Activated CD8-positive, alpha-beta memory T cell treated with anti-CD3 and anti-CD28 coated beads, Interleukin-2, amount 50 U/mL, for 48 hours (primary cell): ENCODE data around the gene NEURL2.
"Not testable (repeated sequence)": the region's sequence is repeated elsewhere in the genome, so short reads cannot be mapped to it uniquely, and the experiment has no call there.

Experiments
- DNase-seq: peaks from one replicate; pipeline ENCODE4 v3.0.0-alpha.2; 2020

NEURL2 gene

DNA sequence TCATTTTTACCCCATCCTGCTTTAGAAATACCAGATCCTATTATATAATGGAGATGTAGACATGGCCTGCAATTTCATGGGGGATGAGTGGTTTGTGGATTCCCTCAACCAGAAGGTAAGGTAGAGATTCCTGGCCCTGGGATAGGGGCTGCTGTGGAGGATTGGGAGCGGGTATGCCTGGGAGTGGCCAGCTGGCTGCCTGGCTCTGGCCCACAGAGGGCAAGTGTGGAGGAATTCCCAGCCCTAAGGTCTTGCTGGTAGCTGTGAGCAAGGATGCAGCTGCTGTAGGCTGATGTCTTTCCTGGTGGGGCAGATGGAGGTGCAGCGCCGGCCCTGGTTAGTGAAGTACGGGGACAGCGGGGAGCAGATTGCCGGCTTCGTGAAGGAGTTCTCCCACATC, 6.7 kb upstream of the NEURL2 start:
- DNase-seq, result no peak

GRCh38 chr20:45897289-45897688, 6.3 kb upstream of the NEURL2 start:
- no peak for DNase-seq

GRCh38 chr20:45896641-45897161, 5.7 kb upstream of the NEURL2 start:
- no peak for DNase-seq

DNA sequence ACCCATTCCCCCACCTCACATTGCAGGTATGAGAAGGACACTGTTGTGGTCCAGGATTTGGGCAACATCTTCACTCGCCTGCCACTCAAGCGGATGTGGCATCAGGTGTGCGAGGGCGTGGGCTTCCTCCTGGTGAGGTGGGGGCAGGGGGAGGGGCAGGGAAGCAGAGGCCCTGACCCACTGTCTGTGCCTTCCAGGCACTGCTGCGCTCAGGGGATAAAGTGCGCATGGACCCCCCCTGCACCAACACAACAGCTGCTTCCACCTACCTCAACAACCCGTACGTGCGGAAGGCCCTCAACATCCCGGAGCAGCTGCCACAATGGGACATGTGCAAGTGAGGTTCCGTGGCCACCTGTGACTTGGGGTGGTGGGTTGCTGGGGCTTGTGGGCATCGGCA, 3.8 kb upstream of the NEURL2 start:
- no peak for DNase-seq

- no peak for DNase-seq
Measured at GRCh38 chr20:45893831-45894230, 2.8 kb upstream of the NEURL2 start.

- no peak for DNase-seq
Measured at GRCh38 chr20:45892828-45893500, 2.0 kb upstream of the NEURL2 start.

DNA sequence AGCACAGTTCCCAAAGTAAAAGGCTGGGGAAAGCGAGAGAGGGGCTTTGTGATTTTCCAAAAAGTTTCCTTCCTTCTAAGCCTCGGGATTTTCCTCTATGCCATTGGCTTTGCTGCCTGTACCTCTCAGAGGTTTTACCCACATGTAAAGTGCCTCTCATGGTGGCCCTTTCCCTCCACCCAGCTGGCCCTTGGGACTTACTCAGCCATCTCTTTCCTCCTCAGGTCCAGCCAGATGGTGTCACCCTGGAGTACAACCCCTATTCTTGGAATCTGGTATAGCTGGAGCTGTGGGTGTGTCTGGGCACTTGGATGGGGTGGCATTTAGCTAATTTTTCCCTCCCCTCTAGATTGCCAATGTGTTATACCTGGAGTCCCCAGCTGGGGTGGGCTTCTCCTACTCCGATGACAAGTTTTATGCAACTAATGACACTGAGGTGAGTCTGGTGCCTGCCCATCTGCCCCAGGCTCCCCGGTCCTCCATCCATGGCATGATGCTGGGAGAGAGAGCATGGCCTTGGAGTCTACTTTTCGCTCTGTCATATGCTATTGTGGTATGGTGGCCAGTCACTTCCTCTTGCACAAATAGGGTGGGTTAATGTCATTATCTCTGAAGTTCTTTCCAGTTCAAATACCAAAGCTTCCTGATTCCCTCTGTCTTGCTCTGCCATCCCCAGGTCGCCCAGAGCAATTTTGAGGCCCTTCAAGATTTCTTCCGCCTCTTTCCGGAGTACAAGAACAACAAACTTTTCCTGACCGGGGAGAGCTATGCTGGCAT, 1.2 kb upstream of the NEURL2 start:
- DNase-seq, result no peak

- peak; percentile 78 for DNase-seq
Measured at GRCh38 chr20:45890077-45890984, 677 bp downstream of the NEURL2 start.

DNA sequence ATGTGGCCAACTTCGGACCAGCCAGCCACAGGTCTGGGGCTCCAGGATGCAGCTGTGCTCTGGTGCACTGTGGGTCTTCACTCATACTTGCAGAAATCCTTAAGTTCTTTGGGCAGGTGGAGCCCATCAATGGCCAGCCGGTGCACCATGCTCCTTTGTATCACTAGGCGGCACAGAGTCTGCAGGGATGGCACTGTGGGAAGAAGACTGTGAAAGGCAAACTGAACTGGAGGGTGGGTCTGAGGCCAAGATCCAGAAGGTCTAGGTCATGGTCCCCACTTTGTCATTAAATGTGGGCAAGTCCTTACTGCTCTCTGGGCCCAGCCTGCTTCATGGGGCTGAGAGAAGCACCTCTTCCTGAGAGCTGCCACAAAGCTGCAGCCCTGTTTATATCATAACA, 2.3 kb downstream of the NEURL2 start:
- DNase-seq, result no peak

- DNase-seq, result no peak
Measured at GRCh38 chr20:45887346-45887715, 3.7 kb downstream of the NEURL2 start, which contains the start of gene SPATA25. TSS of gene SPATA25 (minus strand) at chr20:45887622. CDS start at chr20:45887590, 32 bp downstream.

DNA sequence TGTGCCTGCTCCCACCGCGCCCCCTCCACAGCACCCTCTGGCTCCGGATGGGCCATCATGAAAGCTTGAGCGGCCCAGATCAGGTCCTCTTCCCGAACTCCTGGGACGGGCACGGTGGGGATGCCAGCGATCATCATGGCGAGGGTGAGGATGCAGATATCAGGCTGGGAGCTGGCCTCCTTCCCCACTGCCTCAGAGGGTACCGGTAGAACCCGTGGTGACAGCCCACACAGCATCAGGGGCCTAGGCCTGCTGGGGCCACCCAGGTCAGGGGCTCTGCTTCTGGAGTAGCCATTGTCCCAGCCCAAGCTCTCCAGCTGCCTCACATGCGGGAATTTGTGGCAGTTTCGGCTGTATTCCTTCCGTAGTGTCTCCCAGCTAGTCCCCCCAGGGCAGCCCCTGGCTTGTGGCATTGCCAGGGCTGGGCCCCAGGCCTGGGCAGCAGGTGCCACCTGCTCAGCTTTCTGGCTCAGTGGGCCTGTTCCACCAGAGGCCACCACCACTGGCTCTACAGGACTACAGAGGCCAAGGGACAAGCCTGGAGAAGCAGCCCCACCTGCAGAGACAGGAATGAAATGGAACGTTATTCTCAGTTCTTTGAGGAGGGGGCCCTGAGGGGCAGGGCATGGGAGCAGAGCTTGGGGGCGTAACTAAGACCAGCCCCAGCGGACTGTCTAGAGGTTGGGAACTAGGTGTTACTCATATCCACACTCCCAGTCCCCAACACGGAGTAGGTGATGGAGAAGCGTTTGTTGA, 4.2 kb downstream of the NEURL2 start:
- DNase-seq, result no peak

DNA sequence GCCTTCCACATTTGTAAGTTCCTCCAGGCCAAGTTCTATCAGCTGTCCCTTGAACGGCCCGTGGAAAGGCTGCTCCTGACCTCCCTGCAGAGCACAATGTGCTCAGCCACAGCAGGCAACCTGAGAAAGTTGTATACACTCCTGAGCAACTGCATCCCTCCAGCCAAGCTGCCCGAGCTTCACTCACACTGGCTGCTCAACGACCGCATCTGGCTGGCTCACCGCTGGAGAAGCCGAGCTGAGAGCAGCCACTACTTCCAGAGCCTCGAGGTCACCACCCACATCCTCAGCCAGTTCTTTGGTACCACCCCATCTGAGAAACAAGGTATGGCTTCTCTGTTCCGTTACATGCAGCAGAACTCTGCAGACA, 7.9 kb downstream of the NEURL2 start:
- no peak for DNase-seq

GRCh38 chr20:45882469-45883099, 8.4 kb downstream of the NEURL2 start:
- no peak for DNase-seq

DNA sequence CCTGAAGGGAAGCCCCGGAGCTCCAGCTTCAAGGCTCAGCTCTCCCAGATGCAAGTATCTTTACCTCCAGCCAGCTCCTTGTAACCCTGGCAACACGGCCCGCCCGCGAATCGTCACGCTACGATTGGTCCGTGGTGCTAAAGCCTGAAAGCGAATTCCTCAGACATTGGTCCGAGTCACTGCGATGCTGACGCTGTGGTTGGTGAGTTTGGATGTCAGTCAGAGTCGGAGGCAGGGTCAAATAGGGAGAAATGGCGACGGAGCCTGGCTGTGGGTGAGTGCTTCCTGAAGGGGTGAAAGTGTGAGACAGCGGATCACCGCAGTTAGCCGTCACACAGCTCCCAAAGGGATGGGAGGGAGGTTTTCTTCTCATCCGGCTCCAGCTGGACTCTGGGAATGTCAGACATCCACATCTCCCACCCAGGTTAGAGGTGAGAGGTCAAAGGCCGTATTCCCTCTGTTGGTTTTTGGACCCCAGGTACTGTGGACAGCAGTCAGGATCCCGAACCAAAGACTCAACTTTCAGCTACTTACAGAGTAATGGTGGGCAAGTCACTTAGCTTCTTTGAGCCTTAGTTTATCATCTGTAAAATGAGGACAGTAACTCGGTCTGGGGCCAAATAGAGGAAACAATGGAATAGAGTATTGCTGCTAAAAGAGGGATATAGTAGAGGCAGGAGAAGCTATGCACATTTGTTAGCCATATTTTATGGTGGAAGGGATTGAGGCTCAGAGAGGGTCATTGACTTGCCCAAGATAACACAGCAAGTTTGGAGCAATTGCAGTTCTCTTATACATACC, 9.8 kb downstream of the NEURL2 start, which contains the start of gene ZSWIM1:
Gene ZSWIM1, plus strand, starts transcription at position 240 of the 801 bp plus-strand sequence. CDS start 1,366 bp downstream, outside the sequence.
- peak; percentile 99 for DNase-seq

DNA sequence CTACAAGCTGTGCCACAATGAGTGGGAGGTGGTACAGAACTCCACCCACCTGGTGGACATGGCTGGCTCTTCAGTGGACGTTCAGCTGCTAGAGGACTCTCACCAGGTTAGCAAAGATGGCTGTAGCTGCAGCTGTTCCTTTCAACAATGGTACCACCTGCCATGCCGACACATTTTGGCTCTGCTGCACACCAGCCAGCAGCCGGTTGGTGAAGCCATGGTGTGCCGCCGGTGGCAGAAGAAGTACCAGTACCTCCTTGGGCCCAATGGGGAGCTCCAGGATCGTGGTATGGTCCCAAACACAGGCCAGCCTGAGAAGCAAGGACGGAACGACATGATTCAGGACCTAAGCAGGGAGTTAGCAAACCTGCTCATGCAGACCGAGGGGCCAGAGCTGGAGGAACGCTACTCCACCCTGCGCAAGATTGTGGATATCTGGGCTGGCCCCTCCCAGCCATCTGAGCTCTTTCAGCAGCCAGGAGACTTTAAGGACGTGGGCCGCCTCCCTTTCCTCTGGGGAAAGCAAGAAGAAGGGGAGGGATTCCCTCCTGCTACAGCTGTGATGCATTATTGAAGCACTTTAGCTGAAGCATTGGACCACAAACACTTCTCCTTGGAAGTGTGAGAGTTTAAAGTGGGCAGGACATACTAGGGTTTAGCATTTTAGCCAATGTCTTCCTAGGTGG, 12.8 kb downstream of the NEURL2 start:
- no peak for DNase-seq

GRCh38 chr20:45874576-45874975, 16.4 kb downstream of the NEURL2 start:
- no peak for DNase-seq

DNA sequence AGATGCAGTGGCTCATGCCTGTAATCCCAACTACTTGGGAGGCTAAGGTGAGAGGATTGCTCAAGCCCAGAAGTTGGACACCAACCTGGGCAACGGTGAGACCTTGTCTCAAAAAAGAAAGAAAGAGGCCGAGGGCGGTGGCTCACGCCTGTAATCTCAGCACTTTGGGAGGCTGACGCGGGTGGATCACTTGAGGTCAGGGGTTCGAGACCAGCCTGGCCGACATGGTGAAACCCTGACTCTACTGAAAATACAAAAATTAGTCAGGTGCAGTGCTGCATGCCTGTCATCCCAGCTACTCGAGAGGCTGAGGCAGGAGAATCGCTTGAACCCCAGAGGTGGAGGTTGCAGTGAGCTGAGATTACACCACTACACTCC, 16.9 kb downstream of the NEURL2 start:
- DNase-seq, result not testable (repeated sequence)

GRCh38 chr20:45873409-45874103, 17.5 kb downstream of the NEURL2 start:
- no peak for DNase-seq

DNA sequence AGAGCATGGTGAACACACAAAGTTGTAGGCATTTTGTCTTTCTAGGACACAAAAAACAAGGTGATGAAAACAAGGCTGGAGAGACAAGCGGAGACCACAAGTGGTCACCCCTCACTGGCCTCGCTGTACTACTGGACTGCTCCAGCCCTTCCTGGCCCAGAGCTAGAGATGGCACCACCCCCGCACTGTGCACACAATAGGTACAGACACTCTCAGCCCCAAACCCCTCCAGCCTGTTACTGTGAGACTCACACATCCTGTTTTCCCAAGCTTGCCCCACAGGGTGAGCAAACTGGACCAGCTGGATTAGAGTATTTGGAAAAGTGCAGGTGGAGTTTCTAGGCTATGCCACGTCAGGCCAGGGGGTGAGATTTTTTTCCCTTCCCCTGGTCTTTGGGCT, 18.4 kb downstream of the NEURL2 start:
- no peak for DNase-seq

DNA sequence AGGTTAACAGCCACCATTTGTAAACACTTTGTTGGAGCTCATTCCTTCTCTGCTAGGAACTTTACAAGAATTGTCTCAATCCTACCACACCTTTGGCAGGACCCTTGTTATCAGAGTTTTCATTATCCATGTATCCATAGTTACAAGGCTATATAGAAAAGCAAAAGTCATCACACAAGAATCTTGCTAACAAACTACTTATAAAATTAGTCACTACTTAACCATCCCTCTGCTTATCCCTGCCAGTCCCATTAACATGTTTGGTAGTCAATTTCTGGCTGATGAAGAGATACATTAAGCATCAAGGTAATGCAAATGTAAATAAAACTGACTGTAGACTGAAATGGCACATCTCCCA, 23.2 kb downstream of the NEURL2 start:
- DNase-seq, result no peak
